IMR-90 (cell line): Measurements from ENCODE around the gene TOR1AIP2. TPM values are rescaled to one million over a fixed set of nuclear protein-coding genes. Genes with fewer than 3 reads are reported as not detected.

Experiments used
- ATAC-seq: fragments of 200-7000 bp; cut with Tn5 transposase; 2 replicates; pipeline ENCODE4 v1.9.1; 2020; ENCODE audit warnings: low read depth, mild to moderate bottlenecking, moderate library complexity
- BruUV-seq: library from RNA; stranded (reverse); fragments of 400-500 nt; replicated peaks from 2 replicates; lab custom pipeline; 2021; lab: Mats Ljungman, UMichigan
- CTCF ChIA-PET: fragments of 300-600 bp; formaldehyde crosslinking; extraction: SDS; loops from one replicate; lab custom pipeline; 2021; ENCODE audit warnings: antibody characterized with exemption; lab: Yijun Ruan, JAX
- POLR2A ChIA-PET: fragments of 300-600 bp; sonication (Branson Sonifier 250); formaldehyde crosslinking; loops from one replicate; lab custom pipeline; 2022; ENCODE audit warnings: antibody characterized with exemption; ENCODE audit not compliant: unreplicated experiment; lab: Charles Lee
- DNase-seq: peaks from one replicate; pipeline ENCODE4 v3.0.0; 2013
- H2AFZ ChIP-seq: replicated peaks from 2 replicates; pipeline ENCODE3; 2013; ENCODE audit warnings: low read length, mild to moderate bottlenecking; ENCODE audit not compliant: poor library complexity
- H2AK5ac ChIP-seq: 2 replicates; pipeline ENCODE4 v1.6.1; 2013; ENCODE audit warnings: low read depth, low read length, inconsistent platforms
- H2AK9ac ChIP-seq: replicated peaks from 2 replicates; pipeline ENCODE3; 2013; ENCODE audit warnings: mild to moderate bottlenecking, low read depth, low read length, moderate library complexity; ENCODE audit not compliant: poor library complexity
- H2BK120ac ChIP-seq: 2 replicates; pipeline ENCODE4 v1.6.1; 2013; ENCODE audit warnings: low read depth, low read length, inconsistent platforms
- H2BK15ac ChIP-seq: 3 replicates; pipeline ENCODE4 v1.6.1; 2013; ENCODE audit warnings: low read depth, low read length, inconsistent platforms
- H2BK20ac ChIP-seq: 2 replicates; pipeline ENCODE4 v1.6.1; 2013; ENCODE audit warnings: low read depth, mild to moderate bottlenecking, inconsistent platforms, low read length, moderate library complexity
- H2BK5ac ChIP-seq: 2 replicates; pipeline ENCODE4 v1.6.1; 2013; ENCODE audit warnings: mild to moderate bottlenecking, low read depth, low read length, inconsistent platforms; ENCODE audit not compliant: poor library complexity, severe bottlenecking
- H3K14ac ChIP-seq: replicated peaks from 2 replicates; pipeline ENCODE4 v1.6.1; 2013; ENCODE audit warnings: low read depth, low read length, inconsistent platforms
- H3K18ac ChIP-seq: 2 replicates; pipeline ENCODE4 v1.6.1; 2013; ENCODE audit warnings: low read depth, low read length, control low read depth
- H3K23ac ChIP-seq: 2 replicates; pipeline ENCODE4 v1.6.1; 2013; ENCODE audit warnings: low read depth, low read length, inconsistent platforms
- H3K27ac ChIP-seq: 2 replicates; pipeline ENCODE4 v1.5.1; 2013; ENCODE audit warnings: mild to moderate bottlenecking, control low read depth, low read length; ENCODE audit not compliant: insufficient read depth
- H3K27me3 ChIP-seq: 2 replicates; pipeline ENCODE4 v1.6.1; 2013; ENCODE audit warnings: low read length; ENCODE audit not compliant: control insufficient read depth, insufficient read depth
- H3K36me3 ChIP-seq: 2 replicates; pipeline ENCODE4 v1.6.1; 2013; ENCODE audit warnings: low read length, mixed read lengths; ENCODE audit not compliant: control insufficient read depth, insufficient read depth
- H3K4ac ChIP-seq: 2 replicates; pipeline ENCODE4 v1.6.1; 2013; ENCODE audit warnings: low read depth, low read length, inconsistent platforms
- H3K4me1 ChIP-seq: 2 replicates; pipeline ENCODE4 v1.6.1; 2013; ENCODE audit warnings: low read length, mixed read lengths; ENCODE audit not compliant: control insufficient read depth, insufficient read depth
- H3K4me2 ChIP-seq: 2 replicates; pipeline ENCODE4 v1.6.1; 2013; ENCODE audit warnings: low read depth, mild to moderate bottlenecking, control low read depth, low read length, moderate library complexity
- H3K4me3 ChIP-seq: 2 replicates; pipeline ENCODE4 v1.5.1; 2013; ENCODE audit warnings: low read depth, mild to moderate bottlenecking, control low read depth, low read length, moderate library complexity; ENCODE audit not compliant: insufficient read depth
- H3K56ac ChIP-seq: 2 replicates; pipeline ENCODE4 v1.6.1; 2013; ENCODE audit warnings: low read length, inconsistent platforms; ENCODE audit not compliant: insufficient read depth; ENCODE audit errors: extremely low read depth
- H3K79me1 ChIP-seq, 2 experiments: 2 replicates each; pipeline ENCODE4 v1.6.1; 2013; ENCODE audit warnings: low read length in 2 of 2, inconsistent platforms in 1 of 2, low read depth in 1 of 2
- H3K9ac ChIP-seq: 2 replicates; pipeline ENCODE4 v1.6.1; 2013; ENCODE audit warnings: low read depth, low read length, control low read depth
- H3K9me1 ChIP-seq: 2 replicates; pipeline ENCODE4 v1.6.1; 2013; ENCODE audit warnings: low read length, inconsistent platforms; ENCODE audit not compliant: insufficient read depth
- H3K9me3 ChIP-seq: 2 replicates; pipeline ENCODE4 v1.6.1; 2013; ENCODE audit warnings: low read length; ENCODE audit not compliant: control insufficient read depth, insufficient read depth
- H4K20me1 ChIP-seq: 2 replicates; pipeline ENCODE4 v1.6.1; 2013; ENCODE audit warnings: low read length, inconsistent platforms; ENCODE audit not compliant: insufficient read depth
- H4K5ac ChIP-seq: 2 replicates; pipeline ENCODE4 v1.6.1; 2013; ENCODE audit warnings: mild to moderate bottlenecking, low read depth, low read length, control low read depth
- H4K8ac ChIP-seq, 2 experiments: 2 replicates each; pipeline ENCODE4 v1.6.1; 2013; ENCODE audit warnings: low read depth in 2 of 2, low read length in 2 of 2, control low read depth in 1 of 2, inconsistent platforms in 1 of 2
- H4K91ac ChIP-seq: 2 replicates; pipeline ENCODE4 v1.6.1; 2013; ENCODE audit warnings: low read depth, low read length, inconsistent platforms; ENCODE audit not compliant: insufficient read depth
- BHLHE40 ChIP-seq: fragments of 150-350 bp; IDR thresholded peaks from 2 replicates; pipeline ENCODE4 v1.6.1; 2016; ENCODE audit warnings: mild to moderate bottlenecking, low read depth, low read length
- CEBPB ChIP-seq: IDR thresholded peaks from 2 replicates; pipeline ENCODE4 v1.6.1; 2012; ENCODE audit warnings: low read depth, low read length, improper control_type of control experiment
- CHD1 ChIP-seq: IDR thresholded peaks from 2 replicates; pipeline ENCODE4 v1.6.1; 2012; ENCODE audit warnings: low read depth, low read length, improper control_type of control experiment
- ELK1 ChIP-seq: fragments of 150-350 bp; IDR thresholded peaks from 2 replicates; pipeline ENCODE4 v1.6.1; 2016; ENCODE audit warnings: low read depth, mild to moderate bottlenecking, low read length, moderate library complexity, borderline replicate concordance
- FOS ChIP-seq: fragments of 150-350 bp; IDR thresholded peaks from 2 replicates; pipeline ENCODE4 v1.6.1; 2016; ENCODE audit warnings: low read depth, low read length
- MAFK ChIP-seq: IDR thresholded peaks from 2 replicates; pipeline ENCODE4 v1.6.1; 2012; ENCODE audit warnings: low read depth, low read length, improper control_type of control experiment
- MAZ ChIP-seq: IDR thresholded peaks from 2 replicates; pipeline ENCODE4 v1.6.1; 2012; ENCODE audit warnings: low read depth, mild to moderate bottlenecking, low read length, improper control_type of control experiment, moderate library complexity, borderline replicate concordance
- MXI1 ChIP-seq: IDR thresholded peaks from 2 replicates; pipeline ENCODE4 v1.6.1; 2012; ENCODE audit warnings: low read depth, mild to moderate bottlenecking, low read length, moderate library complexity, borderline replicate concordance
- NFE2L2 ChIP-seq: fragments of 150-350 bp; IDR thresholded peaks from 2 replicates; pipeline ENCODE4 v1.6.1; 2016; ENCODE audit warnings: low read depth, mild to moderate bottlenecking, low read length
- POLR2A ChIP-seq: IDR thresholded peaks from 2 replicates; pipeline ENCODE4 v1.6.1; 2012; ENCODE audit warnings: mild to moderate bottlenecking, low read depth, low read length
- RAD21 ChIP-seq: IDR thresholded peaks from 2 replicates; pipeline ENCODE4 v1.6.1; 2012; ENCODE audit warnings: low read length, improper control_type of control experiment
- RCOR1 ChIP-seq: IDR thresholded peaks from 2 replicates; pipeline ENCODE4 v1.6.1; 2012; ENCODE audit warnings: mild to moderate bottlenecking, low read length, improper control_type of control experiment; ENCODE audit not compliant: insufficient replicate concordance
- RFX5 ChIP-seq: IDR thresholded peaks from 2 replicates; pipeline ENCODE4 v1.8.0; 2012; ENCODE audit warnings: low read depth, mild to moderate bottlenecking, low read length, moderate library complexity
- SMC3 ChIP-seq: fragments of 150-350 bp; IDR thresholded peaks from 2 replicates; pipeline ENCODE4 v1.6.1; 2016; ENCODE audit warnings: low read depth, mild to moderate bottlenecking, antibody characterized with exemption, low read length, moderate library complexity
- USF2 ChIP-seq: fragments of 150-350 bp; IDR thresholded peaks from 2 replicates; pipeline ENCODE4 v1.6.1; 2017; ENCODE audit warnings: mild to moderate bottlenecking, antibody characterized with exemption, low read length, low read depth
- WGBS, 2 experiments: methylation state at CpG; one replicate each; pipeline versions ENCODE4 v1.1.5 to v1.1.7; 2013; ENCODE audit warnings: missing lambda C conversion rate in 2 of 2; ENCODE audit not compliant: insufficient read length in 1 of 2; ENCODE audit errors: extremely low coverage in 2 of 2; 5-methylcytosine and 5-hydroxymethylcytosine counted together
- dilution Hi-C: fragments of 300-500 bp; cut with HindIII; formaldehyde crosslinking; loops from one replicate; pipeline ENCODE4 v1.14.3; 2018; ENCODE audit warnings: low sequenced_read_pairs; ENCODE audit not compliant: unreplicated experiment
- in situ Hi-C: fragments of 300-500 bp; cut with MboI; formaldehyde crosslinking; loops from 3 replicates; pipeline ENCODE4 v1.14.3; 2019; ENCODE audit warnings: low sequenced_read_pairs, inconsistent platforms, mixed read lengths
- intact Hi-C: fragments of 100-400 bp; cut with micrococcal nuclease; formaldehyde crosslinking; loops from 2 replicates; pipeline ENCODE4 v1.10.0; 2022
- polyA plus RNA-seq, 3 experiments: library from polyadenylated mRNA; depleted of rRNA; stranded (reverse); fragments of >200 nt; gene quantifications; 2 replicates each; pipeline ENCODE4 v1.2.3, GENCODE V29; 2012; ENCODE audit warnings: low replicate concordance in 1 of 3
- total RNA-seq: library from RNA; depleted of rRNA; stranded (reverse); fragments of >200 nt; gene quantifications from 2 replicates; pipeline ENCODE4 v1.2.3, GENCODE V29; 2012

TOR1AIP2 gene
- total and polyA plus RNA-seq, 2 of the 4 experiments (the other 2 are of a cell fraction) = 20.7 to 85.0 TPM

DNA sequence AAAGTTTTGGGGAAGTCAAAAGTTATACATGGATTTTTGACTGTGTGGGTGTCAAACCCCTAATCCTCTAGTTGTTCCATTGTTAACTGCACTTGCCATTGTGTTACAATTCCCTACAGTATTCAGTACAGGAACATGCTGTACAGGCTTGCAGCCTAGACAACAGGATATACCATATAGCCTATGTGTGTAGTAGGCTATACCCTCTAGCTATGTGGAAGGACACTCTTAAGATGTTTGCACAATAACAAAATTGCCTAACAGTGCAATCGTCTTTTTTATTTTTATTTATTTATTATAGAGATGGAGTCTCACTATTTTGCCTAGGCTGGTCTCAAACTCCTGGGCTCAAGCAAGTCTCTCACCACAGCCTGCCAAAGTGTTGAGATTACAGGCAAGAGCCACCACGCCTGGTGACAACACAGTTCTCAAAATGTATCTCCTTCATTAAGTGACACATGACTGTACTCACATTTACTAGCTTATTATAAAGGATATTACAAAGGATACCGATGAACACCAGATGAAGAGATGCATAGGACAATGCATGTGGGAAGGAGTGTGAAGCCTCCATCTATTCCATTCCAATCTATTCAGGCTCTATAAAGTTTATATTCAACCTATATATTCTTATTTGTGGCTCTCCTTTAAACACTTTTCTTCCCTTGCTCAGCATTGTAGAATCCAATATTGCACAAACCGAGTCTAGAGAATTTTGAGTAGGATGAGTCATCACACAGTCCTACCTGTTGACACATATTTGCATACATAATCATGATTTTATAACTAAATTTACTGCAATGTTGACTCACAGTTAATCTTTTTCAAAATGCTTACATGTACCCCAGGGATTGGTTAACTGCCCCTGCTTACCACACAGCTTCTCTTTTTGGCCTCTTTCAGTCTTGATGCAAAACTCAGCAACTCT, 48.6 kb upstream of the TOR1AIP2 start (continued):
- TF ChIP-seq MAZ (no peak), RCOR1 (no peak)

- Histone ChIP-seq H3K9ac (no peak overlapping the region), H3K9me1 (no peaks in the 10 kb centered on the region; the same call in 1 of the 2 replicates), H2BK120ac (no peak overlapping the region), H4K8ac (no peak overlapping the region), H3K9me3 (no peaks in the 10 kb centered on the region), H3K36me3 (no peaks in the 10 kb centered on the region; the same call in 1 of the 2 replicates), H3K79me1 (no peaks in the 10 kb centered on the region), H2AK5ac (no peak overlapping the region), H2BK20ac (no peak overlapping the region; the same call in 1 of the 2 replicates), H3K27me3 (no peaks in the 10 kb centered on the region), H3K14ac (no peak overlapping the region), H4K20me1 (no peaks in the 10 kb centered on the region), H3K4ac (no peak overlapping the region), H2AK9ac (no peak overlapping the region), H3K23ac (no peak overlapping the region), H2AFZ (no peak overlapping the region), H4K5ac (no peak overlapping the region), H3K18ac (no peak overlapping the region), H3K4me1 (peaks cover 3% of the 10 kb centered on the region), H3K56ac (no peak overlapping the region), H3K4me3 (no peak overlapping the region), H4K91ac (no peak overlapping the region), H3K4me2 (no peak overlapping the region), H2BK5ac (no peak overlapping the region), H3K27ac (no peak overlapping the region), H2BK15ac (no peak overlapping the region)
- POLR2A ChIA-PET = no interaction called here
- DNase-seq (no peak), ATAC-seq (no peak)
- CTCF ChIA-PET = no interaction called here
- dilution Hi-C loops = no loop called here
- intact Hi-C loops = no loop called here
- no CpG with 5 or more reads among the region's 5 CpGs for whole genome bisulfite sequencing, 2 experiments
- BruUV-seq = no TSS peak
- in situ Hi-C loops = no loop called here
- TF ChIP-seq CHD1 (no peak), RAD21 (no peak), MAZ (no peak), USF2 (no peak), ELK1 (no peak), SMC3 (no peak), RFX5 (no peak), MAFK (no peak), FOS (no peak), RCOR1 (no peak), MXI1 (no peak), CEBPB (no peak), NFE2L2 (no peak), BHLHE40 (no peak), POLR2A (no peak)
Measured at GRCh38 chr1:179925302-179925701, 47.7 kb upstream of the TOR1AIP2 start.
